ENCODE measurements around the gene CEACAM18.

DNA sequence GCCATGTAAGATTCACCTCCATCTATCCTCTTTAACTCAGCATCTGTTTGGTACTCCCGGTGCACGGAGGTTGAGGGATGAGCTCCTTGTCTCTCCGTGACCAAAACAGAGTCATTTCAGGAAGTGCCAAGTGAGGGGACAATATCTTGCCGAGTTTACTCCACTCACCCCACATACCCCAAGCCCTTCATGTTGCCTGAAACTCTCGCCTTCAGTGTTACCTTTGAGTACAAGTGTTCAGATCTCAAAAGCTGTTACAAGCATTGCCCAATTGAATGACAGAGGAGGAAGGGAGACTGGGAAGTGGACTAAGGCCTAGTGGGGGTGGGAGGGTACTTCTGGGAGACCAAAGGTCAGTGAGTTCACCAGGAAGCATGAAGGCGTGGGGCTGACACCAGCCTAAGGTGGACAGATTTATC is 29.3 kb downstream of the CEACAM18 start:
- TF ChIP-seq ZNF274 (IDR thresholded peaks at IDR 0.05; ENCODE audit: low read depth, low read length) (no peak), SUZ12 (IDR thresholded peaks at IDR 0.05; ENCODE audit: extremely low read depth, insufficient read depth, insufficient read length) (no peak)
